HG03469 (cell line): ENCODE results near the gene FSD1.
A peak's percentile ranks its signal among the peaks of the same experiment; 100 is the strongest.

ENCODE experiments used
- ATAC-seq: cut with Tn5 transposase; IDR thresholded peaks from one replicate; pipeline ENCODE4 v1.9.1; 2021; ENCODE audit warnings: mild to moderate bottlenecking, moderate library complexity, moderate number of reproducible peaks; ENCODE audit not compliant: unreplicated experiment

FSD1 gene

GRCh38 chr19:4362101-4362828 is 57.9 kb downstream of the FSD1 start:
- ATAC-seq, result no peak

GRCh38 chr19:4362831-4363545 is 58.6 kb downstream of the FSD1 start:
- no peak for ATAC-seq

DNA sequence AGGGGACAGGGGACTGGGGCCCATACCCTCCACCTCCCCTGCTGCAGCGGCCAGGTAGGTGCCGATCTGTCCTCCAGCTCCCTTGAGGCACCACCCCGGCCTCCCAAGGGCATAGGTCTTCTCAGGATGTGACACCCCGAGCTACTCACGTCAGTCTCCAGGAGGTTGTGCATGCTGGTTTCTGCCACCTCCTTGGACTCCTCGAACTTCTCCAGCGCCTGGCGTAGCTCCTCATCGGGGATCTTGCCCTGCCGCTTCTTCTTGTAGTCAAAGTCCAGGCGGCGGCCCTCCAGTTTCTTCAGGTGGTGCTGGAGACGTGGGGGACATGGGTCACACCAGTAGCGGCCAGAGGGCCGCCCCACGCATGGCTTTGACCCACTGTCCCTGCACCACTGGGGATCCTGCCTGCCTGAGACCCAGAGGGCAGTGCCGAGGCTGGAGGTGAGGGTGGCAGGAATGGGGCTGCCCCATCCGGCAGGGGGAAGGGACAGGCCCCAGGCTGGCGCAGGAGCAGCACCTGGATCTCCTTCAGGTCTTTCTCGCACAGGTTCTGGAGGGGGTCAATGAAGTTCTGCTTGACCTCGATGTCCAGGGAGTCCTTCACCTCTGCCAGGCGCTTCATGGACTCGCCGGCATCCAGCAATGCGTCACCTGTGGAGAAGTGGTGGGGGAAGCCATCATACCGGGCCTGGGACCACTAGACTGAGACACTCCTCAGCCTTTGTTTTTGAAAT is 59.3 kb downstream of the FSD1 start:
- no peak for ATAC-seq

DNA sequence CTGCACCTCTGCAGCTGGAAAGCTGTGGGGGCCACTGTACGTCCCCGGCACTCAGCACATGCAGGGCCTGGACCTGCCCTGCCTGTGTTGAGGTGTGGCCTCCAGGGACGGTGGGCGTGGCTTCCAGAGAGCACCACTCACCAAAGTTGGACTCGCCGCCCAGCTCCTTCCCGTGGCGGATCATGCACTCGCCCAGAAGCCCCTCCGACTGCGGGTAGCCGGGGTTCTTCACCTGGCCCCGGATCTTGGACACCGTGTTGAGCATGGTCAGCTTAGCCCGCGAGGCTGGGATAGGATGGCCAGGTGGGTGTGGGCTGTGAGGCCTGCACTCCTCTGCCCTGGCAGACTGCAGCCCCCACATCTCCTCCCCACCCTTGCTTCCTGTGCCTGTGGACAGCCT is 60.9 kb downstream of the FSD1 start:
- no peak for ATAC-seq

GRCh38 chr19:4365791-4366665 is 61.6 kb downstream of the FSD1 start:
- no peak for ATAC-seq

- ATAC-seq, result no peak
These were observed 62.4 kb downstream of the FSD1 start for GRCh38 chr19:4366666-4367335.

GRCh38 chr19:4367336-4367723 is 62.9 kb downstream of the FSD1 start:
- ATAC-seq, result no peak

DNA sequence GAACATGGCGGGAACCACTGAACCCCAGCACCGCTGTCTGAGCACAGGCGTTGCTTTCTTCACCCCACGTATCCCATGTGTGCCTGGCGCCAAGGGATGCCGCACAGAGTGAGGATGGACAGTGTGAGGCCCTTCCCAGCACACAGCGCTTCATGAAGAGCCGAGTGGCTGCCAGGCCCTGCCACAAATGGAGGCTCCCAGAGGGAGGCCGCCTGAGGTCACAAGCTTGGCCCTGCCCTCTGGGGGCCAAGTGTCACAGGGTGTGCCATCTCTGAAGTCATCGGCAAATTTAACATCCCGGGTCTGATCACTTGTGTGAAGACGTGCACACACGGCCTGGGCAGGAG is 63.4 kb downstream of the FSD1 start:
- ATAC-seq, result no peak

- ATAC-seq, result no peak
These were observed 63.9 kb downstream of the FSD1 start for GRCh38 chr19:4368128-4368820.

GRCh38 chr19:4369109-4369887 is 64.9 kb downstream of the FSD1 start:
- ATAC-seq, result peak; percentile 41

- ATAC-seq, result no peak
These were observed 65.5 kb downstream of the FSD1 start for GRCh38 chr19:4369888-4370260.

GRCh38 chr19:4370418-4371041 is 66.1 kb downstream of the FSD1 start:
- no peak for ATAC-seq

DNA sequence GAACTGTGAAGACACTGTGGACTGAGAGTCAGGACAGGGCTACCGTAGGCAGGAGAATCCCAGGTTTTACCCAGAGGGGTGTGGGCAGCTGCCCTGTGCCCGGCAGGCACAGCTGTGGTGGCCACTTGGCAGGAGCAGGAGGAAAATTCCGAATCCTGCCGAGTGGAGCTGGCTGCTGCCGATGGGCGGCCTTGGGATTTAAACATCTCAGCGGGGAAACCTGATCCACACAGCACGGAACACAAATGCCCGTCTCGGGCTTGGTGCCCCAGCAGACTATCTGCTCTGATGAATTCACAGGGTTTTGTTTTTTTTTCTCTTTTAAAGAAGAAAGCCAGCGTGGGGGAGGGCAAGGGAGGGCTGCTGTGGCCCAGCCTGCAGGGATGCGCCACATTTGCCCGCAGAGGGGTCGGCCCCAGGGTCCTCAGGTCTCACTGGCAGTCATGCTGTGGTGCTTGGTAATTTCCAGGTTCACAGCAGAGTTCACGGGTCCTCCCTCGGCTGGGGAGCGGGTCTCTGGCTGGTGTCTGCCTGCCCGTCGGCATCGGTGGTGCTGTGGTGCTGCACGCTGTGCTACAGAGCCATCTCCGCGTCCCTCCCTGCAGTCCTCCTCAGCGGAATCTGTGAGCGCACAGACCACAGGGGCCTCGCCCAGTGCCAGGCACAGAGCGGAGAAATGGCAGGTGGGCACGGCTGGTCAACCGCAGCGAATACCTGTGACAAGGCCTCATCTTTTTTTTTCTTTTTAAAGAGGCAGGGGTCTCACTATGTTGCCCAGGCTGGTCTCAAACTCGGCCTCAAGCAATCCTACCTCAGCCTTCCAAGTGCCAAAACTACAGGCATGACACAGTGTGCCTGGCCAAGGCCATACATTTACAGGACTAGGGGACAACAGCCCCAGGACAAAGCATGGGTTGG is 67.1 kb downstream of the FSD1 start:
- no peak for ATAC-seq

- no peak for ATAC-seq
These were observed 68.0 kb downstream of the FSD1 start for GRCh38 chr19:4372165-4373012.

DNA sequence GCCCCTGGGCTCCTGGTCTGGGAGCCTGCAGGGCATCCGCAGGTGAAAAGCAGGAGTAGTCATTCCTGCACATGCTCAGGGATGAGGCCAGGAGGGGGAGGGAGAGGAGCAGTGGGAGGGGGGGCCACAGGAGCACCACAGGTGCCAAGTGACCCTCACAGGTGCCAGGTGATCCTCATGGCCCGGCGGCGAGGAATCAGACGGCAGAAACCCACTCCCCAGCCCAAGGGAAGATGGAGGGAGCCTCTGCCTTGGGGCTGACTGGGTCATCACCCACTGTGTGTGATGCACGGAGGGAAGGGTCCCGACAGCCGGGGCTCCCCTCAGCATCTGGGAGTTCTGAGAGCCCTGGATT is 68.6 kb downstream of the FSD1 start:
- no peak for ATAC-seq
